ENCODE measurements around the gene PLPPR3. TPM values are rescaled to one million over a fixed set of nuclear protein-coding genes. Genes with fewer than 3 reads are reported as not detected.

Gene PLPPR3
- total RNA-seq, 4 donors from 2014 or later, result not detected

GRCh38 chr19:829129-829758 lies 7.5 kb upstream of the PLPPR3 start:
- H3K27ac ChIP-seq, result no peak overlapping the region

GRCh38 chr19:827710-828321 lies 6.1 kb upstream of the PLPPR3 start, which contains the start of gene AZU1:
Gene AZU1, plus strand, starts transcription at chr19:827837. Its CDS starts 10 bp downstream, at chr19:827847.
- DNase-seq (ENCODE audit: low spot score in 2 of 2), result no peak
- Histone ChIP-seq H3K9me3 (no peaks in the 10 kb centered on the region), H3K4me3 (no peak within 1 kb of the TSS), H3K27me3 (peaks cover 39% of the 10 kb centered on the region), H3K36me3 (no peaks in the 10 kb centered on the region), H3K27ac (no peak within 1 kb of the TSS), H3K4me1 (peaks cover 9% of the 10 kb centered on the region)
- WGBS, result 48% methylated on average over 13 of the region's 33 CpGs
- no peak for TF ChIP-seq EP300 (IDR thresholded peaks at IDR 0.05)
- TF ChIP-seq POLR2A (IDR thresholded peaks at IDR 0.05), result no peak
- TF ChIP-seq CTCF (IDR thresholded peaks at IDR 0.05), result no peak
- TF ChIP-seq POLR2AphosphoS5 (IDR thresholded peaks at IDR 0.05), result no peak

More at GRCh38 chr19:829129-829758, 7.5 kb upstream of the PLPPR3 start:
- H3K36me3 ChIP-seq, result no peaks in the 10 kb centered on the region
- no peak for DNase-seq (ENCODE audit: low spot score in 2 of 2)
- WGBS, result 58% methylated on average over 14 of the region's 18 CpGs
- H3K4me1 ChIP-seq, result peaks cover 9% of the 10 kb centered on the region
- TF ChIP-seq EP300 (IDR thresholded peaks at IDR 0.05) (no peak), POLR2A (IDR thresholded peaks at IDR 0.05) (no peak), CTCF (IDR thresholded peaks at IDR 0.05) (no peak), POLR2AphosphoS5 (IDR thresholded peaks at IDR 0.05) (no peak)
- H3K27me3 ChIP-seq, result peaks cover 39% of the 10 kb centered on the region
- H3K4me3 ChIP-seq, result no peak overlapping the region
- H3K9me3 ChIP-seq, result no peaks in the 10 kb centered on the region

GRCh38 chr19:827314-827709 lies 5.6 kb upstream of the PLPPR3 start:
- TF ChIP-seq POLR2A (IDR thresholded peaks at IDR 0.05) (no peak), EP300 (IDR thresholded peaks at IDR 0.05) (no peak), POLR2AphosphoS5 (IDR thresholded peaks at IDR 0.05) (no peak), CTCF (IDR thresholded peaks at IDR 0.05) (no peak)
- 89% methylated on average over 11 of the region's 11 CpGs for WGBS
- Histone ChIP-seq H3K27ac (no peak overlapping the region), H3K4me3 (no peak overlapping the region), H3K27me3 (peaks cover 44% of the 10 kb centered on the region), H3K4me1 (peaks cover 11% of the 10 kb centered on the region), H3K9me3 (no peaks in the 10 kb centered on the region), H3K36me3 (no peaks in the 10 kb centered on the region)
- no peak for DNase-seq (ENCODE audit: low spot score in 2 of 2)

GRCh38 chr19:825897-826644 lies 4.3 kb upstream of the PLPPR3 start:
- Histone ChIP-seq H3K4me1 (peaks cover 24% of the 10 kb centered on the region), H3K27ac (no peak overlapping the region), H3K4me3 (no peak overlapping the region), H3K27me3 (peaks cover 46% of the 10 kb centered on the region), H3K36me3 (no peaks in the 10 kb centered on the region), H3K9me3 (no peaks in the 10 kb centered on the region)
- TF ChIP-seq POLR2AphosphoS5 (IDR thresholded peaks at IDR 0.05), result no peak
- TF ChIP-seq EP300 (IDR thresholded peaks at IDR 0.05), result no peak
- no peak for TF ChIP-seq POLR2A (IDR thresholded peaks at IDR 0.05)
- no peak for TF ChIP-seq CTCF (IDR thresholded peaks at IDR 0.05)
- 80% methylated on average over 19 of the region's 19 CpGs for WGBS
- DNase-seq (ENCODE audit: low spot score in 2 of 2), result no peak

- H3K27ac ChIP-seq, result no peak overlapping the region
- no peak for DNase-seq (ENCODE audit: low spot score in 2 of 2)
- peaks cover 41% of the 10 kb centered on the region for H3K27me3 ChIP-seq
- WGBS, result 86% methylated on average over 7 of the region's 15 CpGs
- no peaks in the 10 kb centered on the region for H3K9me3 ChIP-seq
- no peak for TF ChIP-seq POLR2AphosphoS5 (IDR thresholded peaks at IDR 0.05)
- TF ChIP-seq EP300 (IDR thresholded peaks at IDR 0.05), result no peak
- TF ChIP-seq POLR2A (IDR thresholded peaks at IDR 0.05), result no peak
- no peak for TF ChIP-seq CTCF (IDR thresholded peaks at IDR 0.05)
- peaks cover 24% of the 10 kb centered on the region for H3K4me1 ChIP-seq
- no peak overlapping the region for H3K4me3 ChIP-seq
- H3K36me3 ChIP-seq, result no peaks in the 10 kb centered on the region
Observed at GRCh38 chr19:824885-825284, 3.1 kb upstream of the PLPPR3 start.

All from suprapubic skin (tissue), 4 donors.